ENCODE results near the gene PIGL.
"Not testable (repeated sequence)": the region's sequence is repeated elsewhere in the genome, so short reads cannot be mapped to it uniquely, and the experiment has no call there.

The PIGL gene

DNA sequence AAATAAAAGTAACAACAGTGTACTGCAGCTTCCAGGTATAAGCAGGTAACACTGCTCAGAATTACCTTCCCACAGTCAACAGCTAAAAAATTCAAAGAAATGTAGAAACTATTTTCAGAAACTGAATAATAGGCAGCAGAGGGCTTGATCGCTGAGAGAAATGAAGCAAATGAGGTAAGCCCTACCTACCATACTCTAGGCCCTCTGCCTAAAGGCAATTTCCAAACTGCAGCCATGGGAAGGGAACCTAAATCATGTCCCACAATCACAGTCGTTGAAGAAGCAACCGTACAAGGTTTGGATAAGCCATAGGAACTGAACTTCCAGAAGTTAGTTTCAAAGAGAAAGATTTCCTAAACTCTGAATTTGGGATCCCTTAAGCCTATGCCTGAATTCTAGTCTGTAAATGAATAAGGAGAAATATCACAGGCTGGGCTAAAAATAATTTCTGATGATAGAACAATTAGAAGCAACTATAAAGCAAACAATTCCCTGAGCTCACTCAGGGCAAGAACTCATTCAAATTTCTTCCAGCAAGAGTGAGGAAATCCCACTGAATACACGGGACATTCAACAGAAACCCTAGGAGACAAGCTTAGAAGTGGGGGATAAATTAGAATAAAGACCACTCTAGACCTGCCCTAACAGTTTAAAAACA lies 26.2 kb upstream of the PIGL start:
- H3K4me3 ChIP-seq (ENCODE audit: low read depth, low read length) = no peak overlapping the region
- TF ChIP-seq, protein P1, sequence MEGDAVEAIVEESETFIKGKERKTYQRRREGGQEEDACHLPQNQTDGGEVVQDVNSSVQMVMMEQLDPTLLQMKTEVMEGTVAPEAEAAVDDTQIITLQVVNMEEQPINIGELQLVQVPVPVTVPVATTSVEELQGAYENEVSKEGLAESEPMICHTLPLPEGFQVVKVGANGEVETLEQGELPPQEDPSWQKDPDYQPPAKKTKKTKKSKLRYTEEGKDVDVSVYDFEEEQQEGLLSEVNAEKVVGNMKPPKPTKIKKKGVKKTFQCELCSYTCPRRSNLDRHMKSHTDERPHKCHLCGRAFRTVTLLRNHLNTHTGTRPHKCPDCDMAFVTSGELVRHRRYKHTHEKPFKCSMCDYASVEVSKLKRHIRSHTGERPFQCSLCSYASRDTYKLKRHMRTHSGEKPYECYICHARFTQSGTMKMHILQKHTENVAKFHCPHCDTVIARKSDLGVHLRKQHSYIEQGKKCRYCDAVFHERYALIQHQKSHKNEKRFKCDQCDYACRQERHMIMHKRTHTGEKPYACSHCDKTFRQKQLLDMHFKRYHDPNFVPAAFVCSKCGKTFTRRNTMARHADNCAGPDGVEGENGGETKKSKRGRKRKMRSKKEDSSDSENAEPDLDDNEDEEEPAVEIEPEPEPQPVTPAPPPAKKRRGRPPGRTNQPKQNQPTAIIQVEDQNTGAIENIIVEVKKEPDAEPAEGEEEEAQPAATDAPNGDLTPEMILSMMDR (IDR thresholded peaks at IDR 0.05; ENCODE audit: low read depth, low read length, missing control alignments) = no peak
- DNase-seq (ENCODE audit: low read depth) = no peak

DNA sequence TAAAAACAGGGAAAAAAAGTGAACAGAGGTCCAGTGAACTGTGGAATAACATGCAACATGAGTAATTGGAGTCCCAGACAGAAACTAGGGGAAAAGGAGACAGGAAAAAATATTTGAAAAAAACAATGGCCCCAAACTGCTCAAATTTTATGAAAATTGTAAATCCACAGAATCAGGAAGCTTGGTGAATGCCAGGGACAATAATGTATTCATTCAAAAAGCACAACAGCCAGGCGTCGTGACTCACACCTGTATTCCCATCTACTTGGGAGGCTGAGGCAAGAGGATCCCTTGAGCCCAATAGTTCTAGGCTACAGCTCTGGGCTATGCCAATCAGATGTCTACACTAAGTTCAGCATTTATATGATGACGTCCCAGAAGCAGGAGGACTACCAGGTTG lies 25.4 kb upstream of the PIGL start:
- TF ChIP-seq, protein P1 (IDR thresholded peaks at IDR 0.05; ENCODE audit: low read depth, low read length, missing control alignments) = no peak
- no peak overlapping the region for H3K4me3 ChIP-seq (ENCODE audit: low read depth, low read length)
- no peak for DNase-seq (ENCODE audit: low read depth)

DNA sequence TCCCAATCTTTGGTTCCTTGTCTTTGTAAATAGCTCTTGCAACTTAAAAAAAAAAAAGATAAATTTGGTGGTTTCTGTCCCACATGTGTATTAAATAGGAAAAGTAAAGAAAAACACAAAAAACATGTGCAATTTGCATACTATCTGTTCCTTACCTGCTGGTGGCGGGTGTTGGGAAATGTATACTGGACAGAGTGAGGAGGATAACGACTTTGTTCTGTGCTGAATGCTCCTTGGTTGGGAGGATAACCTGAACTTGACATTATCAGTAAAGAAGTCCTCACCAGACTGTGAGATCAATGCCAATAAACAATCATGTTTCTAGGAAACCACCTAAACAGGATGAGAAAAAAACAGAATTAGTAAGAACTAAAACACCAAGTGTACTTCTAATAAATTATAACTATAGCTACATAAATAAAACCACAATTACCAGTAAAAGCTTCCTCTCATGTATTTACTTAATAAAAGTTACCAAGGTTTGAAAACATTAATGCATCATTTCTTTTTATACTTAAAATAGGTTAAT lies 22.6 kb upstream of the PIGL start:
- DNase-seq (ENCODE audit: low read depth); H3K4me3 ChIP-seq (ENCODE audit: low read depth, low read length): not testable (repeated sequence)

- DNase-seq (ENCODE audit: low read depth) = no peak
- no peak overlapping the region for H3K4me3 ChIP-seq (ENCODE audit: low read depth, low read length)
- TF ChIP-seq, protein P1 (IDR thresholded peaks at IDR 0.05; ENCODE audit: low read depth, low read length, missing control alignments) = no peak
Measured at GRCh38 chr17:16197276-16197675, 19.7 kb upstream of the PIGL start.

DNA sequence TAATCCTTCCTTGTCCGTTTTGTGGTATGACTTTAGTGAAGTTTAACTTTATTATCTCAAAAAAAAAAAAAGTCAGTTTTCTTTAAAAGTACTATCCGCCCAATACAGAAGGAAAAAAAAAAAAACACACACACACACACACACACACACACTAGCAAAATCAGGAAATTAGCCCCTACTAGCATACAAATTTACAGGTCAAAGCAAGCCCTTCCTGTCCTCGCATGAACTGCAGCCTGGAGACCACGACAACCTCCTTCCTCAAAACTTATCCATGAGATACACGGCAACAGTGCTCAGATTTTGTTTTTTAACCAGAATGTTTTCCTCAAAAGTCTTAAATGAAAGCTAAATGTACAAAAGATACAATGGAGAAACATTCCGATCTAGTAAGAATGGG lies 17.9 kb upstream of the PIGL start:
- DNase-seq (ENCODE audit: low read depth) = no peak
- no peak overlapping the region for H3K4me3 ChIP-seq (ENCODE audit: low read depth, low read length)
- TF ChIP-seq, protein P1 (IDR thresholded peaks at IDR 0.05; ENCODE audit: low read depth, low read length, missing control alignments) = no peak

- not testable (repeated sequence) for H3K4me3 ChIP-seq (ENCODE audit: low read depth, low read length); DNase-seq (ENCODE audit: low read depth)
Measured at GRCh38 chr17:16201693-16202131, 15.3 kb upstream of the PIGL start.

DNA sequence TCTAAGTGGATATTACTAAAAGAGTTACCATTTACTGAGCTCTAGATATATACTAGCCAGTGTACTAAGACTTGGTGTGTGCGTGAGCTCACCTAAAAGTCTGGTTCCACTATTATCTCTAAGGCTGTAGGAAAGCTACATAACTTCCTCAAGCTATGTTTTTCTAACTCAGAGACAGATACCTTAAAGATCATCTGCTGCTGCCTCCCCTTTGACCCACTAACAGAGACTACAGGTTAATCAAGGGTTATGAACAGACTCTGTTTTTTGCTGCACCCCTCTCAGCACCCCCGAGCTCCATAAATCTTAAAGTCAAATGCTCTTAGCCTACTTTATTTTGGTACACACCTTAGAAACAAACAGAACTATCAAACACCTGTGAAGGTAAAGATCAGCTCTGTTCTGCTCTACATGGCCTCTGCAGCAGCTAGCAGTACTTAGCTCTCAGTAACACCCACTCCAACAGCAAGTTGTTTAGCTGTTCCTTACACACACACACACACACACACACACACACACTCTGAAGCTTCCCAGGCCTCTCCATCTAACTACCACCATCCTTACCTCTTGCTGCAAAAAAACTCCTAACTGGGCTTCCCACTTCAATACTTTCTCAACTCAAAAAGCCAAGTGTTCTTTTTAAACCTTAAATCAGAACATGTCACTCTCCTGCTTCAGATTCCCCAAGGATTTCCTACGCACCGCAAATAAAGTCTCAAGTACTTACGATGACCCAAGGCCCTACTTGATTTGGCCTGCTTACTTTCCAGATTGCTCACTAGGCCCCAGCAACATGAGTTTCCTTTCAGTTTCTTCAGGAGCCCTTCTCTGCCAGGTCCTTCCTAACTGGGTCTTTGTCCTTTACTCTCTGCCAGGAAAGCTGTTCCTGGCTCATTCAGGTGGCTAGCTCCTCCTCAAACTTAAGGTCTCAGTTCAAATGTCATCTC lies 14.2 kb upstream of the PIGL start:
- DNase-seq (ENCODE audit: low read depth) = not testable (repeated sequence)
- H3K4me3 ChIP-seq (ENCODE audit: low read depth, low read length) = peak overlapping the region; percentile 7; the same call in 1 of the 2 replicates

DNA sequence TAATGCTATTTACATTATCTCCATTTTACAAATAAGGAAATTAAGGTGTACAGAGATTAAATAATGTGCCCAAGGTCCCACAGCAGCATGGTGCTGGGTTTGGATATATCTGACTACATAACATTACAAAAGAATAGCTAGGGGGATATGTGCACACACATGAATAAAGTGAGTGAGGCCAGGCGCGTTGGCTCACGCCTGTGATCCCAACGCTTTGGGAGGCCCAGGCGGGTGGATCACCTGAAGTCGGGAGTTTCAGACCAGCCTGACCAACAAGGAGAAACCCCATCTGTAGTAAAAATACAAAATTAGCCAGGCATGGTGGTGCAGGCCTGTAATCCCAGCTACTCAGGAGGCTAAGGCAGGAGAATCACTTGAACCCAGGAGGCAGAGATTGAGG lies 12.2 kb upstream of the PIGL start:
- not testable (repeated sequence) for H3K4me3 ChIP-seq (ENCODE audit: low read depth, low read length); DNase-seq (ENCODE audit: low read depth)

- H3K4me3 ChIP-seq (ENCODE audit: low read depth, low read length) = no peak overlapping the region
- TF ChIP-seq, protein P1 (IDR thresholded peaks at IDR 0.05; ENCODE audit: low read depth, low read length, missing control alignments) = no peak
Measured at GRCh38 chr17:16211590-16211989, 5.4 kb upstream of the PIGL start.

More at GRCh38 chr17:16211590-16211989, 5.4 kb upstream of the PIGL start:
- DNase-seq (ENCODE audit: low read depth) = no peak

Data from GM12864 (cell line).